HFF-Myc (cell line): ENCODE results near the gene KDM2A.
A peak's percentile ranks its signal among the peaks of the same experiment; 100 is the strongest.

Experiments used
- DNase-seq: peaks from one replicate; pipeline ENCODE4 v3.0.0-alpha.2; 2011; ENCODE audit warnings: low read depth; ENCODE audit errors: extremely low read depth
- H3K4me3 ChIP-seq: replicated peaks from 2 replicates; pipeline ENCODE4 v1.5.1; 2011; ENCODE audit warnings: low read depth, mild to moderate bottlenecking, control low read depth, low read length
- TF ChIP-seq, protein P1 (sequence below): IDR thresholded peaks from 2 replicates; pipeline ENCODE4 v1.5.1; 2012; ENCODE audit warnings: mild to moderate bottlenecking, low read depth, low read length, control low read depth; ENCODE audit errors: missing control alignments

Gene KDM2A

GRCh38 chr11:67261640-67261945 lies 142.5 kb downstream of the KDM2A start:
- H3K4me3 ChIP-seq, result peak overlapping the region; percentile 13
- TF ChIP-seq, protein P1, sequence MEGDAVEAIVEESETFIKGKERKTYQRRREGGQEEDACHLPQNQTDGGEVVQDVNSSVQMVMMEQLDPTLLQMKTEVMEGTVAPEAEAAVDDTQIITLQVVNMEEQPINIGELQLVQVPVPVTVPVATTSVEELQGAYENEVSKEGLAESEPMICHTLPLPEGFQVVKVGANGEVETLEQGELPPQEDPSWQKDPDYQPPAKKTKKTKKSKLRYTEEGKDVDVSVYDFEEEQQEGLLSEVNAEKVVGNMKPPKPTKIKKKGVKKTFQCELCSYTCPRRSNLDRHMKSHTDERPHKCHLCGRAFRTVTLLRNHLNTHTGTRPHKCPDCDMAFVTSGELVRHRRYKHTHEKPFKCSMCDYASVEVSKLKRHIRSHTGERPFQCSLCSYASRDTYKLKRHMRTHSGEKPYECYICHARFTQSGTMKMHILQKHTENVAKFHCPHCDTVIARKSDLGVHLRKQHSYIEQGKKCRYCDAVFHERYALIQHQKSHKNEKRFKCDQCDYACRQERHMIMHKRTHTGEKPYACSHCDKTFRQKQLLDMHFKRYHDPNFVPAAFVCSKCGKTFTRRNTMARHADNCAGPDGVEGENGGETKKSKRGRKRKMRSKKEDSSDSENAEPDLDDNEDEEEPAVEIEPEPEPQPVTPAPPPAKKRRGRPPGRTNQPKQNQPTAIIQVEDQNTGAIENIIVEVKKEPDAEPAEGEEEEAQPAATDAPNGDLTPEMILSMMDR, result no peak
- no peak for DNase-seq

- TF ChIP-seq, protein P1, result no peak
- DNase-seq, result no peak
- no peak overlapping the region for H3K4me3 ChIP-seq
These were observed 143.1 kb downstream of the KDM2A start for GRCh38 chr11:67261946-67262681.

GRCh38 chr11:67262731-67263675 lies 143.9 kb downstream of the KDM2A start:
- TF ChIP-seq, protein P1, result peak; percentile 89
- no peak for DNase-seq
- no peak overlapping the region for H3K4me3 ChIP-seq

GRCh38 chr11:67264260-67264659 lies 145.2 kb downstream of the KDM2A start:
- TF ChIP-seq, protein P1, result no peak
- DNase-seq, result no peak
- no peak overlapping the region for H3K4me3 ChIP-seq

- H3K4me3 ChIP-seq, result no peak overlapping the region
- TF ChIP-seq, protein P1, result no peak
- DNase-seq, result no peak
These were observed 146.0 kb downstream of the KDM2A start for GRCh38 chr11:67264877-67265632.

DNA sequence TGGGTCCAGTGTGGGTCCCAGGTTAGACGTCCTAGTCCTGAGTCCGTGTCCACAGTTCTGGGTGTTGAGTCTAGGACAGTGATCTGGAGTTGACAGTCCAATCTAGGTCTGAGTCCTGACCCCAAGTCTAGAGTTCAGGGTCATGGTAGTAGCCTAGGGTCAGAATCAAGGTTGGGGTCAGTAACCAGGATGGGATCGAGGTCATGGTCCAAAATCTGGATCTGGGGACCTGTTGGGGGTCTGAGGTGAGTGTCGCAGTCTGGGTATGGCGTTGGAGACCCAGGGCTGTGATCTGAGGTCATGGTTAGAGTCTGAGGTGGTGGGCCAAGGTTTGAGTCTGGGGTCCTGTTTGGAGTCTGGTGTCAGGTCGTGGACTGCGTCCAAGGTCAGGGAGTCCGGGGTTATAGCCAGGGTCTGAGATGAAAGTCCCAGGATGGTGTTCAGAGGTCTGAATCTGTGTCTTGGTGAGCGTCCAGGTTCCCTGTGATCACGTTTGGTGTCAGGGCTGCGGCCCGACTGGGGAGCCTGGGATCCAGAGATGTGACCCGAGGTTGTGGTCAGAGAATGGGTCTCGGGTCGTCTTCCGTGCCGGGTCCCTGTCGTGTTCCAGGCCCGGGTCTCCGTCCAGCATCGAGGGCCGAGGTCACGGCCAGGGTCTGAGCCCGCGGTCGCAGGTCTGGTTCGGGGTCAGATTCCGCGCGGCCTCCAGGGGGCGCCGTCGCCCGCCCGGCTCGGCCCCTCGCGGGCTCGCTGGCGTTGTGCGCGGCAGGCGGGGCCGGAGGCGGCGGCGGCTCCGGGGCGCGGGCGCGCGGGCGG lies 146.8 kb downstream of the KDM2A start:
- DNase-seq, result no peak
- peak overlapping the region; percentile 29; the same call in 1 of the 2 replicates for H3K4me3 ChIP-seq
- TF ChIP-seq, protein P1, result peak; percentile 60
